HepG2 (cell line): ENCODE results near the gene RUVBL1. TPM values are rescaled to one million over a fixed set of nuclear protein-coding genes. Genes with fewer than 3 reads are reported as not detected.

ENCODE experiments used
- ATAC-seq: fragments of 200-7000 bp; cut with Tn5 transposase; 3 replicates; pipeline ENCODE4 v1.9.1; 2020; ENCODE audit warnings: mild to moderate bottlenecking, moderate library complexity
- BruUV-seq: library from RNA; stranded (reverse); fragments of 400-500 nt; replicated peaks from 2 replicates; lab custom pipeline; 2021; lab: Mats Ljungman, UMichigan
- CTCF ChIA-PET: fragments of 300-600 bp; formaldehyde crosslinking; extraction: SDS; loops from one replicate; lab custom pipeline; 2021; ENCODE audit warnings: low total read pairs, inconsistent platforms, low intra/inter-chr PET ratio; lab: Yijun Ruan, JAX
- POLR2A ChIA-PET: fragments of 350-600 bp; sonication (Branson Sonifier 250); formaldehyde crosslinking; loops from one replicate; lab custom pipeline; 2020; ENCODE audit warnings: antibody characterized with exemption, inconsistent platforms; lab: Yijun Ruan, JAX
- DNase-seq: peaks from one replicate; pipeline ENCODE4 v3.0.0-alpha.2; 2015; ENCODE audit warnings: low spot score
- FAIRE-seq: peaks from 3 replicates; lab custom pipeline; 2011; peaks lifted over from hg19 to GRCh38; lab: Jason Lieb, UNC
- H2AFZ ChIP-seq: one replicate; pipeline ENCODE4 v1.6.1; 2011; ENCODE audit warnings: low read length, inconsistent platforms
- H3K27ac ChIP-seq: fragments of 300-600 bp; 3 replicates; pipeline ENCODE4 v1.8.0; 2011; ENCODE audit warnings: mixed run types, mild to moderate bottlenecking, mixed read lengths, low read length, inconsistent platforms; ENCODE audit not compliant: insufficient read depth; ENCODE audit errors: extremely low read length
- H3K27me3 ChIP-seq, 2 experiments: fragments of 200-600 bp in 1 of 2; 2 replicates in 1 of 2; 3 replicates in 1 of 2; pipeline versions ENCODE4 v1.6.0 to v1.8.0; 2011; ENCODE audit warnings: low read length in 2 of 2, mild to moderate bottlenecking in 2 of 2, moderate library complexity in 2 of 2, inconsistent platforms in 1 of 2; ENCODE audit not compliant: insufficient read depth in 2 of 2, control insufficient read depth in 1 of 2
- H3K36me3 ChIP-seq, 2 experiments: fragments of 200-600 bp in 1 of 2; replicated peaks in 1 of 2; 2 replicates in 1 of 2; 3 replicates in 1 of 2; pipeline versions ENCODE4 v1.5.1 to v1.8.0; 2011; ENCODE audit warnings: low read length in 2 of 2, inconsistent platforms in 1 of 2; ENCODE audit not compliant: insufficient read depth in 2 of 2, control insufficient read depth in 1 of 2
- H3K4me1 ChIP-seq: 2 replicates; pipeline ENCODE4 v1.5.1; 2012; ENCODE audit warnings: low read length, inconsistent platforms; ENCODE audit not compliant: insufficient read depth
- H3K4me2 ChIP-seq: 2 replicates; pipeline ENCODE4 v1.6.0; 2011; ENCODE audit warnings: low read depth, low read length, inconsistent platforms
- H3K4me3 ChIP-seq, 3 experiments: fragments of 200-600 bp in 1 of 3; sonication (generic), shearing (Covaris generic) in 1 of 3; replicated peaks in 1 of 3; 2 replicates each; pipeline ENCODE4 v1.5.1; 2011 to 2016; ENCODE audit warnings: low read length in 3 of 3, inconsistent platforms in 2 of 3, low read depth in 2 of 3, mild to moderate bottlenecking in 2 of 3, control low read depth in 1 of 3, mixed read lengths in 1 of 3; ENCODE audit not compliant: insufficient read depth in 1 of 3
- H3K79me2 ChIP-seq: one replicate; pipeline ENCODE4 v1.6.1; 2011; ENCODE audit warnings: low read length, inconsistent platforms; ENCODE audit not compliant: insufficient read depth
- H3K9ac ChIP-seq: 2 replicates; pipeline ENCODE4 v1.6.0; 2011; ENCODE audit warnings: mild to moderate bottlenecking, low read depth, low read length, inconsistent platforms; ENCODE audit not compliant: insufficient read depth
- H3K9me3 ChIP-seq: 2 replicates; pipeline ENCODE4 v1.5.1; 2012; ENCODE audit warnings: mild to moderate bottlenecking, low read length
- H4K20me1 ChIP-seq: 2 replicates; pipeline ENCODE4 v1.6.0; 2011; ENCODE audit warnings: inconsistent platforms, mild to moderate bottlenecking, low read length, moderate library complexity; ENCODE audit not compliant: insufficient read depth
- CREB1 ChIP-seq, 2 experiments: fragments of 450-650 bp in 1 of 2; IDR thresholded peaks; 2 replicates each; pipeline ENCODE4 v1.6.1; 2016 to 2017; ENCODE audit warnings: control low read depth in 1 of 2, mild to moderate bottlenecking in 1 of 2, missing compliant biosample characterization in 1 of 2, missing genetic modification characterization in 1 of 2
- FOXK1 ChIP-seq: sonication (generic); formaldehyde crosslinking; IDR thresholded peaks from 2 replicates; pipeline ENCODE4 v1.4.0; 2020; ENCODE audit warnings: low read depth, missing genetic modification reagents, borderline replicate concordance
- FOXO4 ChIP-seq: sonication (generic); formaldehyde crosslinking; conservative IDR thresholded peaks from 2 replicates; pipeline ENCODE4 v1.8.1; 2023; ENCODE audit warnings: missing genetic modification reagents
- GATAD1 ChIP-seq: IDR thresholded peaks from 2 replicates; pipeline ENCODE4 v1.6.1; 2016; ENCODE audit warnings: missing genetic modification reagents, missing compliant biosample characterization
- KDM1A ChIP-seq: IDR thresholded peaks from 2 replicates; pipeline ENCODE4 v1.6.1; 2016; ENCODE audit warnings: missing compliant biosample characterization
- NFIC ChIP-seq: IDR thresholded peaks from 2 replicates; pipeline ENCODE4 v1.6.1; 2012; ENCODE audit warnings: mild to moderate bottlenecking, low read length, inconsistent platforms
- NFKBIZ ChIP-seq: IDR thresholded peaks from 2 replicates; pipeline ENCODE4 v1.6.1; 2018; ENCODE audit warnings: missing genetic modification reagents, missing compliant biosample characterization
- ZBTB33 ChIP-seq: sonication (generic); formaldehyde crosslinking; IDR thresholded peaks from 2 replicates; pipeline ENCODE4 v1.4.0; 2020; ENCODE audit warnings: missing genetic modification reagents
- ZFAT ChIP-seq: sonication (generic); formaldehyde crosslinking; conservative IDR thresholded peaks from 2 replicates; pipeline ENCODE4 v1.8.1; 2023; ENCODE audit warnings: missing genetic modification reagents, inconsistent platforms
- ZNF549 ChIP-seq: sonication (generic); formaldehyde crosslinking; IDR thresholded peaks from 2 replicates; pipeline ENCODE4 v1.5.0; 2020; ENCODE audit warnings: missing genetic modification reagents
- ZNF737 ChIP-seq: sonication (generic); formaldehyde crosslinking; IDR thresholded peaks from 2 replicates; pipeline ENCODE4 v1.5.0; 2020; ENCODE audit warnings: missing genetic modification reagents, mild to moderate bottlenecking, borderline replicate concordance
- whole genome bisulfite sequencing: methylation state at CpG from one replicate; pipeline ENCODE4 v1.1.6; 2017; ENCODE audit warnings: low lambda C conversion rate; 5-methylcytosine and 5-hydroxymethylcytosine counted together
- in situ Hi-C: cut with HindIII; loops from 2 replicates; pipeline ENCODE4 v1.10.0; 2017; ENCODE audit warnings: low pct_unique_long_range_greater_than_20kb; ENCODE audit not compliant: extremely low pct_ligation_motif_present
- intact Hi-C: fragments of 100-400 bp; cut with micrococcal nuclease; formaldehyde crosslinking; loops from one replicate; pipeline ENCODE4 v1.10.0; 2022; ENCODE audit not compliant: unreplicated experiment
- polyA plus RNA-seq, 8 experiments: library from polyadenylated mRNA; depleted of rRNA in 3 of 8; stranded (reverse) in 7 of 8; unstranded in 1 of 8; fragments of >200 nt; fragmentation: Illumina TruSeq in 4 of 8; extraction: Trizol in 4 of 8; gene quantifications; 2 replicates each; pipeline versions ENCODE4 v1.2.1 to v1.2.3, GENCODE V29; 2011 to 2016; ENCODE audit warnings: low read depth in 4 of 8, missing spikeins in 1 of 8, mixed read lengths in 1 of 8; ENCODE audit not compliant: insufficient read depth in 1 of 8
- total RNA-seq, 5 experiments: library from RNA; depleted of rRNA; stranded (reverse); fragments of >200 nt; fragmentation: Illumina TruSeq; extraction: Trizol; gene quantifications; 2 replicates each; pipeline ENCODE4 v1.2.3, GENCODE V29; 2016; ENCODE audit warnings: low read depth in 1 of 5
- TF ChIP-seq, protein P1 (sequence below): sonication (generic); formaldehyde crosslinking; IDR thresholded peaks from 2 replicates; pipeline ENCODE4 v1.5.0; 2020; ENCODE audit warnings: missing genetic modification reagents

Gene RUVBL1
- total and polyA plus RNA-seq, 2 of the 13 experiments (the other 11 are each of a cell fraction or from before 2014, with no cell fraction given), result 32.7 to 86.3 TPM

- peak; percentile 6; the same call in 1 of the 2 replicates for TF ChIP-seq CREB1 (IDR thresholded peaks at IDR 0.05)
- TF ChIP-seq CREB1 (CRISPR knock-in tag; IDR thresholded peaks at IDR 0.05), result no peak
- TF ChIP-seq ZBTB33 (CRISPR knock-in tag), result no peak
- TF ChIP-seq NFIC, result no peak
- no peak for TF ChIP-seq KDM1A (CRISPR knock-in tag)
- TF ChIP-seq NFKBIZ, result no peak
- TF ChIP-seq GATAD1 (CRISPR knock-in tag), result no peak
Measured at GRCh38 chr3:128080323-128081080, 43.1 kb downstream of the RUVBL1 start (continued).

GRCh38 chr3:128079823-128080222 lies 43.8 kb downstream of the RUVBL1 start:
- no TSS peak for BruUV-seq
- Histone ChIP-seq H4K20me1 (no peaks in the 10 kb centered on the region), H3K9ac (no peak overlapping the region), H3K27me3 (no peaks in the 10 kb centered on the region), H3K36me3 (peaks cover 13 to 65% of the 10 kb centered on the region in 2 experiments), H2AFZ (no peak overlapping the region), H3K9me3 (no peaks in the 10 kb centered on the region), H3K4me3 (no peak overlapping the region), H3K79me2 (no peaks in the 10 kb centered on the region), H3K4me2 (no peak overlapping the region), H3K27ac (no peak overlapping the region), H3K4me1 (peaks cover 10% of the 10 kb centered on the region; the same call in 1 of the 2 replicates)
- ATAC-seq (no peak), FAIRE-seq (no peak), DNase-seq (no peak)
- no peak for TF ChIP-seq ZFAT (CRISPR knock-in tag)
- TF ChIP-seq FOXK1, result no peak
- TF ChIP-seq, protein P1, sequence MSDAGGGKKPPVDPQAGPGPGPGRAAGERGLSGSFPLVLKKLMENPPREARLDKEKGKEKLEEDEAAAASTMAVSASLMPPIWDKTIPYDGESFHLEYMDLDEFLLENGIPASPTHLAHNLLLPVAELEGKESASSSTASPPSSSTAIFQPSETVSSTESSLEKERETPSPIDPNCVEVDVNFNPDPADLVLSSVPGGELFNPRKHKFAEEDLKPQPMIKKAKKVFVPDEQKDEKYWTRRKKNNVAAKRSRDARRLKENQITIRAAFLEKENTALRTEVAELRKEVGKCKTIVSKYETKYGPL, result no peak
- TF ChIP-seq ZNF549 (CRISPR knock-in tag), result no peak
- no peak for TF ChIP-seq ZNF737 (CRISPR knock-in tag)
- no peak for TF ChIP-seq FOXO4 (CRISPR knock-in tag)
- intact Hi-C loops (no loop called here), in situ Hi-C loops (no loop called here)
- WGBS, result 97% methylated on average over 6 of the region's 9 CpGs
- POLR2A ChIA-PET, result interaction anchor here (1.2 kb wide), 1 partner anchor 44 kb away, joined by 5 read pairs; the partner anchor contains the start of gene RUVBL1
- CTCF ChIA-PET, result no interaction called here
